Body of pancreas (tissue), 4 donors: Measurements from ENCODE around the gene TTC28. TPM values are rescaled to one million over a fixed set of nuclear protein-coding genes. Genes with fewer than 3 reads are reported as not detected.

ENCODE experiments used
- ATAC-seq: fragments of 150-250 bp; one replicate; pipeline ENCODE4 v1.9.1; 2016
- DNase-seq, 4 donors: peaks; one replicate each; pipeline ENCODE4 v3.0.0-alpha.2; 2019
- H3K27ac ChIP-seq, 4 donors: fragments of 200-600 bp; sonication (generic); 1 replicate in 3 of 4; 2 replicates in 1 of 4; pipeline versions ENCODE4 v1.5.1 to v1.6.1; 2016 to 2019; ENCODE audit warnings: mild to moderate bottlenecking in 1 of 4, mixed read lengths in 1 of 4, moderate library complexity in 1 of 4
- H3K27me3 ChIP-seq, 2 donors: fragments of 200-600 bp; sonication (generic); one replicate each; pipeline ENCODE4 v1.6.0; 2016; ENCODE audit warnings: mild to moderate bottlenecking in 1 of 2
- H3K36me3 ChIP-seq, 2 donors: fragments of 200-600 bp; sonication (generic); replicated peaks in 1 of 2; 2 replicates each; pipeline ENCODE4 v1.5.1; 2016; ENCODE audit warnings: low read depth in 2 of 2; ENCODE audit not compliant: insufficient read depth in 1 of 2
- H3K4me1 ChIP-seq: fragments of 200-600 bp; sonication (generic); one replicate; pipeline ENCODE4 v1.6.0; 2016
- H3K4me3 ChIP-seq, 2 donors: fragments of 200-600 bp; sonication (generic); 1 replicate in 1 of 2; 2 replicates in 1 of 2; pipeline ENCODE4 v1.5.1; 2016 to 2019
- H3K9me3 ChIP-seq, 3 donors: fragments of 200-600 bp; sonication (generic); 1 replicate in 2 of 3; 2 replicates in 1 of 3; pipeline ENCODE4 v1.5.1; 2016
- POLR2A ChIP-seq, 3 donors: fragments of 450-650 bp; IDR thresholded peaks; one replicate each; pipeline ENCODE4 v1.6.1; 2016; ENCODE audit warnings: antibody characterized with exemption in 3 of 3, mild to moderate bottlenecking in 2 of 3
- WGBS, 2 donors: methylation state at CpG; one replicate each; pipeline ENCODE4 v1.1.5; 2017; 5-methylcytosine and 5-hydroxymethylcytosine counted together
- intact Hi-C: fragments of 100-400 bp; cut with DNase I; formaldehyde crosslinking; loops from one replicate; pipeline ENCODE4 v1.15.1; 2023
- total RNA-seq, 2 donors: library from RNA; depleted of rRNA; stranded (reverse); fragments of >200 nt; gene quantifications; one replicate each; pipeline ENCODE4 v1.1.0, GENCODE V29; 2016
- TF ChIP-seq, protein P1 (sequence below), 7 experiments: fragments of 450-650 bp in 4 of 7; fragments of 200-600 bp in 3 of 7; sonication (generic) in 3 of 7; IDR thresholded peaks; one replicate each; pipeline ENCODE4 v1.5.1; 2016 to 2019; ENCODE audit warnings: antibody characterized with exemption in 7 of 7

Gene TTC28
- total RNA-seq, 2 donors from 2014 or later, result 21.0 to 87.3 TPM

DNA sequence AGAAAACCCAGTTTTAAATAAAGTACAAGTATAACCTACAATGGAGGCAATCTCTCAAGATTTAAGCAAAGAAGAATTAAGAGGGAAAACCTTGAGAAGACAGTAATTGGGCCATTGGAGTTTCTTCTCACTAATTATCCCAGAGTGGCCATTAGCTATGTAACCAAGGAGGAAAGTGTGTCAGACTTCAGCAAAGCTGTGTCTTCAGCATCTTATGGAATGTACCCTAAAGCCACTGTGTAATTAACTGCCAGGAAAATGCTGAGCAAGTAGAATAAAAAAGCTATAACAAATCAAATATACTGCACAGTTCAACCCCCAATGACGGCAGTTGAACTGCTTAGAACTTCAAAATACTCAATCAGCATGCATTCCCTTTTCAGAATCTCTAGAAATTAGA lies 261.6 kb downstream of the TTC28 start:
- ATAC-seq, result no peak
- TF ChIP-seq POLR2A (IDR thresholded peaks at IDR 0.05), result no peak
- TF ChIP-seq, protein P1, sequence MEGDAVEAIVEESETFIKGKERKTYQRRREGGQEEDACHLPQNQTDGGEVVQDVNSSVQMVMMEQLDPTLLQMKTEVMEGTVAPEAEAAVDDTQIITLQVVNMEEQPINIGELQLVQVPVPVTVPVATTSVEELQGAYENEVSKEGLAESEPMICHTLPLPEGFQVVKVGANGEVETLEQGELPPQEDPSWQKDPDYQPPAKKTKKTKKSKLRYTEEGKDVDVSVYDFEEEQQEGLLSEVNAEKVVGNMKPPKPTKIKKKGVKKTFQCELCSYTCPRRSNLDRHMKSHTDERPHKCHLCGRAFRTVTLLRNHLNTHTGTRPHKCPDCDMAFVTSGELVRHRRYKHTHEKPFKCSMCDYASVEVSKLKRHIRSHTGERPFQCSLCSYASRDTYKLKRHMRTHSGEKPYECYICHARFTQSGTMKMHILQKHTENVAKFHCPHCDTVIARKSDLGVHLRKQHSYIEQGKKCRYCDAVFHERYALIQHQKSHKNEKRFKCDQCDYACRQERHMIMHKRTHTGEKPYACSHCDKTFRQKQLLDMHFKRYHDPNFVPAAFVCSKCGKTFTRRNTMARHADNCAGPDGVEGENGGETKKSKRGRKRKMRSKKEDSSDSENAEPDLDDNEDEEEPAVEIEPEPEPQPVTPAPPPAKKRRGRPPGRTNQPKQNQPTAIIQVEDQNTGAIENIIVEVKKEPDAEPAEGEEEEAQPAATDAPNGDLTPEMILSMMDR (IDR thresholded peaks at IDR 0.05), result no peak
- no peak overlapping the region for H3K4me3 ChIP-seq
- H3K27me3 ChIP-seq, result no peaks in the 10 kb centered on the region
- H3K4me1 ChIP-seq, result peaks cover 22% of the 10 kb centered on the region
- intact Hi-C loops, result no loop called here
- no peak overlapping the region for H3K27ac ChIP-seq
- H3K36me3 ChIP-seq, result no peaks in the 10 kb centered on the region
- DNase-seq, result no peak
- no peaks in the 10 kb centered on the region for H3K9me3 ChIP-seq
- 97% methylated on average over 1 of the region's 1 CpG for WGBS, 2 donors

DNA sequence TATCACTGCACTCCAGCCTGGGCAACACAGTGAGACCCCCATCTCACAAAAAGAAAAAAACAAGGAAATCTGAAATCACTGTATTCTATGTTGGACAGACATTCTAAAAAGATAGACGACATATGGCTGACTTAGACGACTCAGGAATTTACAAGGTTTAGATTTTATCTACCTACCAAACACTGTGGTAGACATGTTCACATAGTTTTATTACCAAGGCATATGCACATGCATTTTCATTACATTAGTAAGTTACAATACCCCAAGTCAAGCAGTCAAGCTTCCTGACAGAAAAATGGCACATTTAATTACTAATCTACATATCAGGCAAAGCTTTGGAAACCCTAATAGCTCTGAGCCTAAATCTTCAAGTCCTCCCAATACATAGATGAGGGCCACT lies 262.2 kb downstream of the TTC28 start:
- Histone ChIP-seq H3K27ac (no peak overlapping the region), H3K27me3 (no peaks in the 10 kb centered on the region), H3K9me3 (no peaks in the 10 kb centered on the region), H3K36me3 (no peaks in the 10 kb centered on the region), H3K4me3 (no peak overlapping the region), H3K4me1 (peaks cover 22% of the 10 kb centered on the region)
- 86 to 90% methylated on average over 2 of the region's 2 CpGs for WGBS, 2 donors
- no peak for ATAC-seq
- DNase-seq, result no peak
- intact Hi-C loops, result no loop called here
- TF ChIP-seq POLR2A (IDR thresholded peaks at IDR 0.05), result no peak

DNA sequence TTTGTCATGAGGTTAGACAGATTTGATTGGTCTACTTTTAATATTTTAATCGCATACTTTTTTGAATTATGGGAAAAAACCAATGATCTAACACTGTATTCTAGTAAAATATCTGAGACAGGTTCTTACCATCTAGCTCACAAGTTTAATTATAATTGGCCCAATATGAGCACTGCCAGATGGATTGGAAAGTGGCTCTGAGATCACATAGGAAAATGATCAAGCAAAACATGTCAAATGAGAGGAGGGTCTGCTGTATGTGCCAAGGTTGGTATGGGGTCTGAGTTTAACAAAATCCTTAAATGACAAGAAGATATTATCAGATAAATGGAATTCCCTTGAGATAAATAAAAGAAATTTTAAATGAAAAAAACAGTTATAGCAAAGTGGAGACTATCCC lies 264.7 kb downstream of the TTC28 start:
- H3K36me3 ChIP-seq, result no peaks in the 10 kb centered on the region
- DNase-seq, result no peak
- H3K4me1 ChIP-seq, result peaks cover 19% of the 10 kb centered on the region
- 94 to 100% methylated on average over 1 of the region's 1 CpG for WGBS, 2 donors
- no peaks in the 10 kb centered on the region for H3K9me3 ChIP-seq
- no peak overlapping the region for H3K4me3 ChIP-seq
- H3K27me3 ChIP-seq, result no peaks in the 10 kb centered on the region
- intact Hi-C loops, result no loop called here
- H3K27ac ChIP-seq, result no peak overlapping the region
- ATAC-seq, result no peak
- no peak for TF ChIP-seq POLR2A (IDR thresholded peaks at IDR 0.05)
- TF ChIP-seq, protein P1 (IDR thresholded peaks at IDR 0.05), result no peak

DNA sequence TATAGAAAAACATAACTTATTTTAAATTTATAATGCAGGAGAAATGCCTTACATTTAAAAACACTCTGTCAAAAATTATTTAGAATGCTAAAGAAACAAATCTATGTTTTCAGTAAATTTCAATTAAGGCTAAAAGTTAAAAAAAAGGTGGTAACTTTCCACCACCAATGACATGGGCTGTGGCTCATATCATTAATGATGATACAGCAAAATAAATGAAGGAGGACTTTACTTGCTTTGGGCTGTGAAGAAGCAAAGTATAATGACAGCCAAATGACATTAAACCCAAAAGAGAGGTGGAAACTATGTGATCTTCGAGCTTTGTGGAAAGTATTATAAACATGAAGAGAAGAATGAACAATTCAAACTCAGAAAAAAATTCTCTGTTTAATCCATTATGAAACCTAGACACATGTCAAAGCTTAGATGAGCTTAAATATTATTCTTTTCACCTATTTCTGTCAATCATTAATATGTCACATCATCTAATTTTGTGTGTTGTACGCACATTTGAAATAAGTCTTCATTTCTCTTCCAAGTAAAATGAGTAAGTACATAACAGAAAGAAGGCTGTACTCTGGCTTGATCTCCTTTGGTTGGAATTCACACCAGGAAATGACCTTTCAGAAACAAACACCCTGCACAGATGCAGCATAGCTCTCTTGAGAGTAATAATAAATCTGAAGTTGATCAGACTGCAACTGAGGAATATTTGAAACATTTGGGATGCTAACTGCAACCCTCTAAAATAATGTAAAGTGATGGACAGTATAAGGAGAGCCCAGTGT lies 265.8 kb downstream of the TTC28 start:
- H3K27me3 ChIP-seq, result no peaks in the 10 kb centered on the region
- H3K9me3 ChIP-seq, result no peaks in the 10 kb centered on the region
- no peak for TF ChIP-seq POLR2A (IDR thresholded peaks at IDR 0.05)
- TF ChIP-seq, protein P1 (IDR thresholded peaks at IDR 0.05), result no peak
- DNase-seq, result peak in 1 of 4 donors; percentile 10
- 36 to 39% methylated on average over 2 of the region's 2 CpGs for WGBS, 2 donors
- ATAC-seq, result peak; percentile 65
- H3K4me1 ChIP-seq, result peaks cover 11% of the 10 kb centered on the region
- H3K36me3 ChIP-seq, result no peaks in the 10 kb centered on the region
- intact Hi-C loops, result no loop called here
- H3K4me3 ChIP-seq, result no peak overlapping the region
- peak overlapping the region in 2 of 4 donors; percentile 4 to 9 for H3K27ac ChIP-seq

DNA sequence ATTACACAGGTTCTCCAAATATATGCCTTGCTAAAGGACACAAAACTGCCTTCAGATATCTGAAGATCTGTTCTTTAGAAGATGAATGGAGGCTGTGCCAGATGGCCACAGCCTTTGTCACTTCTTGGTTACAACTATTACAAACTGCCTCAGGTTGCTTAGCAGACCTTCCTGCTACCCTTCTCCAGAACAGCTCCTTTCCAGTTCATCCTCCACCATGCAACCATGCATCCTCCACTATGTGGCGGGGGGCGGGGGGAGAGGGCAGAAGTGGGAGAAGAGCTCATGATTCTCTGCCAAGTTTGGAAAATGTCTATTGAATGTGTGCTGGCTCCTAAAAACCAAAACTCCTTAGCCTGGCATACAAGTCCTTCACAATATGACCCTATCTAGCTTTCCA lies 267.5 kb downstream of the TTC28 start:
- 89 to 90% methylated on average over 2 of the region's 2 CpGs for WGBS, 2 donors
- H3K27me3 ChIP-seq, result no peaks in the 10 kb centered on the region
- H3K4me1 ChIP-seq, result peaks cover 11% of the 10 kb centered on the region
- intact Hi-C loops, result no loop called here
- no peak for DNase-seq
- H3K4me3 ChIP-seq, result no peak overlapping the region
- H3K9me3 ChIP-seq, result no peaks in the 10 kb centered on the region
- ATAC-seq, result no peak
- TF ChIP-seq POLR2A (IDR thresholded peaks at IDR 0.05), result no peak
- TF ChIP-seq, protein P1 (IDR thresholded peaks at IDR 0.05), result no peak
- H3K27ac ChIP-seq, result no peak overlapping the region
- H3K36me3 ChIP-seq, result no peaks in the 10 kb centered on the region
